Vagina (tissue), 2 donors: ENCODE data around the gene FUT2. TPM values are rescaled to one million over a fixed set of nuclear protein-coding genes. Genes with fewer than 3 reads are reported as not detected.
A peak's percentile ranks its signal among the peaks of the same experiment; 100 is the strongest.

ENCODE experiments used
- DNase-seq, 2 donors: peaks; one replicate each; pipeline ENCODE4 v3.0.0-alpha.2; 2017; ENCODE audit errors: extremely low spot score in 2 of 2
- H3K27ac ChIP-seq: fragments of 200-600 bp; sonication (generic); one replicate; pipeline ENCODE4 v1.5.1; 2019
- H3K27me3 ChIP-seq: fragments of 200-600 bp; sonication (generic); one replicate; pipeline ENCODE4 v1.5.1; 2019
- H3K36me3 ChIP-seq, 2 donors: fragments of 200-600 bp; sonication (generic); one replicate each; pipeline ENCODE4 v1.5.1; 2017 to 2019
- H3K4me1 ChIP-seq: fragments of 200-600 bp; sonication (generic); one replicate; pipeline ENCODE4 v1.5.1; 2019
- H3K4me3 ChIP-seq, 2 donors: fragments of 200-600 bp; sonication (generic); 1 replicate in 1 of 2; 2 replicates in 1 of 2; pipeline ENCODE4 v1.5.1; 2016 to 2019
- H3K9me3 ChIP-seq: fragments of 200-600 bp; sonication (generic); one replicate; pipeline ENCODE4 v1.5.1; 2019
- CTCF ChIP-seq, 3 experiments: fragments of 450-650 bp in 2 of 3; fragments of 200-600 bp in 1 of 3; sonication (generic) in 1 of 3; IDR thresholded peaks; one replicate each; pipeline ENCODE4 v1.5.1; 2017 to 2019; ENCODE audit warnings: antibody characterized with exemption in 3 of 3, mild to moderate bottlenecking in 2 of 3, moderate library complexity in 2 of 3
- POLR2A ChIP-seq, 2 donors: fragments of 450-650 bp; IDR thresholded peaks; one replicate each; pipeline ENCODE4 v1.6.1; 2017; ENCODE audit warnings: antibody characterized with exemption in 2 of 2, mild to moderate bottlenecking in 2 of 2, moderate library complexity in 2 of 2
- POLR2AphosphoS5 ChIP-seq, 2 donors: sonication (generic); formaldehyde crosslinking; IDR thresholded peaks; one replicate each; pipeline ENCODE4 v1.9.0; 2017; ENCODE audit warnings: antibody characterized with exemption in 2 of 2, mild to moderate bottlenecking in 2 of 2, low read depth in 1 of 2; ENCODE audit not compliant: insufficient read depth in 1 of 2
- intact Hi-C: fragments of 100-400 bp; cut with DNase I; formaldehyde crosslinking; loops from one replicate; pipeline ENCODE4 v1.15.1; 2023
- total RNA-seq: library from RNA; depleted of rRNA; stranded (reverse); fragments of >200 nt; gene quantifications from one replicate; pipeline ENCODE4 v1.2.3, GENCODE V29; 2016

FUT2 gene
- total RNA-seq, 1 donor from 2014 or later = 6.1 TPM

DNA sequence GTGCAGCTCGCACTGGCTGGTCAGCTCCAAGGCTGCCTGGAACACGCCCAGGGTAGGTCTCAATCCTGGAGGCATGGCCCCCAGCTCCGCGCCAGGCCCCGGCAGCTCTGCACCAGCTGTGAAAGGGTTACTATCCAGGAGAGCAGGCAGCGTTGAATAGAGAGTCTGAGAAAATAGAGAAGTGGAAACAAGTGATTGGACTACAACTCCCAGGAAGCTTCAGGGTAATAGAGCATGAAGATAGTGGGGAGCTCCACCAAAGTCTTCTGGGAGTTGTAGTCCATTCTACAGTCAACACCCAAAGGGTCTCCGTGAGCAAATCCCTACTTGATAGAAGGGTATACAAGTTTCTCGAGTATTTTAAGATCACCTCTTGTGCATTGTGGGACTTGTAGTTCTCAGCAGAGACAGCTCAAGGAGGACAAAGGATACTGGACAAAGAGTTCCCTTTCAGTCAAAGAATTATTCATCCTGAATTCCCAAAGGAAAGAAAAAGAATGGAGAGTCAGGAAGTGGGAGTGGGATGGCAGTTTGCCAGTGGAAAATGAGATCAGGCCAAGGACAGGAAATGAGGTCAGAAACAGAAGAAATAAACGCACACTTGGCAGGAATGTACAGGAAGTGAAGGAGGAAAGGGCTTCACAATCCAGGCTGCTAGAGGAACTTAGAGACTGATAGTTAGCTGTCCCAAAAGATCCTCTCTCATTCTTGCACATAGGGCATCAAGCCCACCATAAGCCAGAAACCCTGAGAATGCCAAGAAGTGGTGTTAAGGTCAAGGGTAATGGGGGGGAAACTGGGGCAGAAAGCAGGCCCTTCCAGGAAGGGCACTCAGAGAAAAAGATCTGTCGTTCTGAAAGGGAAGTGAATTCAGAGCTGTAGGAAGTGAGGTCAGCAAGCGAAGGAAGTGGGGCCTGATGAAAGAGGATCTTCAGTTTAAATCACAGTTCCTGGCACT, 29.3 kb downstream of the FUT2 start:
- H3K27me3 ChIP-seq = no peaks in the 10 kb centered on the region
- H3K36me3 ChIP-seq = no peaks in the 10 kb centered on the region
- peak overlapping the region; percentile 46 for H3K27ac ChIP-seq
- DNase-seq = no peak
- H3K4me3 ChIP-seq = no peak overlapping the region
- intact Hi-C loops = no loop called here
- no peaks in the 10 kb centered on the region for H3K9me3 ChIP-seq
- peak; percentile 10 to 69 for TF ChIP-seq POLR2AphosphoS5 (IDR thresholded peaks at IDR 0.05; ENCODE audit: insufficient read depth in 1 of 2, low read depth in 1 of 2)
- TF ChIP-seq CTCF (IDR thresholded peaks at IDR 0.05) = no peak
- H3K4me1 ChIP-seq = peaks cover 10% of the 10 kb centered on the region

DNA sequence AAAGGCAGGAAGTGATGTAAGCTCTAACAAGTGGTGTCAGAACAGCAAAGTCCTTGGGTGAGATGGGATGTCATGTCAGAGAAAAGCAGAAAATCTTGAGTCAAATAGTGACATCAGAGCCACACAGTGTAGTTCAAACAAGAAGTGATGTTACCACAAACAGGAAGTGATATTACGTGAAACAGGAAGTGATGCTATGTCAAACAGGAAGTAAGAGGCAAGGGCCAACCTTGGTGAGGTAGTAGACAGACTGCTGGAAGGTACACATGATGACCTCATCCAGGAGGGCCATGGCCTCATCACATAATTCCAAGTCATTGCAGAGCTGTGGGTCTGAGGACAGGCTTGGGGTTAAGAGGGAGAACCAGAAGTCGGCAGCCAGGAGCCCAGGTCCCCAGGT, 30.8 kb downstream of the FUT2 start:
- intact Hi-C loops = no loop called here
- Histone ChIP-seq H3K4me3 (no peak overlapping the region), H3K27me3 (no peaks in the 10 kb centered on the region), H3K4me1 (peaks cover 6% of the 10 kb centered on the region), H3K9me3 (no peaks in the 10 kb centered on the region), H3K27ac (no peak overlapping the region), H3K36me3 (no peaks in the 10 kb centered on the region)
- DNase-seq = no peak
- TF ChIP-seq POLR2A (IDR thresholded peaks at IDR 0.05) (no peak), POLR2AphosphoS5 (IDR thresholded peaks at IDR 0.05; ENCODE audit: insufficient read depth in 1 of 2, low read depth in 1 of 2) (no peak)

- Histone ChIP-seq H3K36me3 (no peaks in the 10 kb centered on the region), H3K27me3 (no peaks in the 10 kb centered on the region), H3K9me3 (no peaks in the 10 kb centered on the region), H3K4me3 (peak overlapping the region in 1 of 2 donors; percentile 2), H3K27ac (no peak overlapping the region), H3K4me1 (peaks cover 6% of the 10 kb centered on the region)
- TF ChIP-seq POLR2A (IDR thresholded peaks at IDR 0.05) = no peak
- no peak for TF ChIP-seq CTCF (IDR thresholded peaks at IDR 0.05)
- TF ChIP-seq POLR2AphosphoS5 (IDR thresholded peaks at IDR 0.05; ENCODE audit: insufficient read depth in 1 of 2, low read depth in 1 of 2) = no peak
- no peak for DNase-seq
- intact Hi-C loops = no loop called here
Measured at GRCh38 chr19:48728911-48729664, 33.3 kb downstream of the FUT2 start.

GRCh38 chr19:48731452-48731851, 35.7 kb downstream of the FUT2 start:
- H3K4me1 ChIP-seq = peaks cover 5% of the 10 kb centered on the region
- H3K36me3 ChIP-seq = no peaks in the 10 kb centered on the region
- no peaks in the 10 kb centered on the region for H3K27me3 ChIP-seq
- no peaks in the 10 kb centered on the region for H3K9me3 ChIP-seq
- no peak overlapping the region for H3K4me3 ChIP-seq
- intact Hi-C loops = loop anchor here (10.0 kb wide), 1 partner anchor 57 kb away; the partner anchor contains the start of gene NTN5
- no peak for DNase-seq
- no peak overlapping the region for H3K27ac ChIP-seq
- TF ChIP-seq CTCF (IDR thresholded peaks at IDR 0.05) (no peak), POLR2AphosphoS5 (IDR thresholded peaks at IDR 0.05; ENCODE audit: insufficient read depth in 1 of 2, low read depth in 1 of 2) (no peak), POLR2A (IDR thresholded peaks at IDR 0.05) (no peak)

GRCh38 chr19:48734625-48735024, 38.9 kb downstream of the FUT2 start:
- Histone ChIP-seq H3K27ac (no peak overlapping the region), H3K36me3 (no peaks in the 10 kb centered on the region), H3K9me3 (no peaks in the 10 kb centered on the region), H3K4me1 (peaks cover 11% of the 10 kb centered on the region), H3K4me3 (no peak overlapping the region), H3K27me3 (no peaks in the 10 kb centered on the region)
- no peak for TF ChIP-seq POLR2A (IDR thresholded peaks at IDR 0.05)
- no peak for TF ChIP-seq CTCF (IDR thresholded peaks at IDR 0.05)
- no peak for TF ChIP-seq POLR2AphosphoS5 (IDR thresholded peaks at IDR 0.05; ENCODE audit: insufficient read depth in 1 of 2, low read depth in 1 of 2)
- intact Hi-C loops = loop anchor here (10.0 kb wide), 1 partner anchor 60 kb away; the partner anchor contains the start of gene NTN5
- no peak for DNase-seq
